IMR-90 (cell line): Measurements from ENCODE around the gene CCNK. TPM values are rescaled to one million over a fixed set of nuclear protein-coding genes. Genes with fewer than 3 reads are reported as not detected.

Source experiments
- ATAC-seq: fragments of 200-7000 bp; cut with Tn5 transposase; 2 replicates; pipeline ENCODE4 v1.9.1; 2020; ENCODE audit warnings: low read depth, mild to moderate bottlenecking, moderate library complexity
- BruUV-seq: library from RNA; stranded (reverse); fragments of 400-500 nt; replicated peaks from 2 replicates; lab custom pipeline; 2021; lab: Mats Ljungman, UMichigan
- CTCF ChIA-PET: fragments of 300-600 bp; formaldehyde crosslinking; extraction: SDS; loops from one replicate; lab custom pipeline; 2021; ENCODE audit warnings: antibody characterized with exemption; lab: Yijun Ruan, JAX
- POLR2A ChIA-PET: fragments of 300-600 bp; sonication (Branson Sonifier 250); formaldehyde crosslinking; loops from one replicate; lab custom pipeline; 2022; ENCODE audit warnings: antibody characterized with exemption; ENCODE audit not compliant: unreplicated experiment; lab: Charles Lee
- DNase-seq: peaks from one replicate; pipeline ENCODE4 v3.0.0; 2013
- H2AFZ ChIP-seq: replicated peaks from 2 replicates; pipeline ENCODE3; 2013; ENCODE audit warnings: low read length, mild to moderate bottlenecking; ENCODE audit not compliant: poor library complexity
- H2AK5ac ChIP-seq: 2 replicates; pipeline ENCODE4 v1.6.1; 2013; ENCODE audit warnings: low read depth, low read length, inconsistent platforms
- H2AK9ac ChIP-seq: replicated peaks from 2 replicates; pipeline ENCODE3; 2013; ENCODE audit warnings: mild to moderate bottlenecking, low read depth, low read length, moderate library complexity; ENCODE audit not compliant: poor library complexity
- H2BK120ac ChIP-seq: 2 replicates; pipeline ENCODE4 v1.6.1; 2013; ENCODE audit warnings: low read depth, low read length, inconsistent platforms
- H2BK15ac ChIP-seq: 3 replicates; pipeline ENCODE4 v1.6.1; 2013; ENCODE audit warnings: low read depth, low read length, inconsistent platforms
- H2BK20ac ChIP-seq: 2 replicates; pipeline ENCODE4 v1.6.1; 2013; ENCODE audit warnings: low read depth, mild to moderate bottlenecking, inconsistent platforms, low read length, moderate library complexity
- H2BK5ac ChIP-seq: 2 replicates; pipeline ENCODE4 v1.6.1; 2013; ENCODE audit warnings: mild to moderate bottlenecking, low read depth, low read length, inconsistent platforms; ENCODE audit not compliant: poor library complexity, severe bottlenecking
- H3K14ac ChIP-seq: replicated peaks from 2 replicates; pipeline ENCODE4 v1.6.1; 2013; ENCODE audit warnings: low read depth, low read length, inconsistent platforms
- H3K18ac ChIP-seq: 2 replicates; pipeline ENCODE4 v1.6.1; 2013; ENCODE audit warnings: low read depth, low read length, control low read depth
- H3K23ac ChIP-seq: 2 replicates; pipeline ENCODE4 v1.6.1; 2013; ENCODE audit warnings: low read depth, low read length, inconsistent platforms
- H3K27ac ChIP-seq: 2 replicates; pipeline ENCODE4 v1.5.1; 2013; ENCODE audit warnings: mild to moderate bottlenecking, control low read depth, low read length; ENCODE audit not compliant: insufficient read depth
- H3K27me3 ChIP-seq: 2 replicates; pipeline ENCODE4 v1.6.1; 2013; ENCODE audit warnings: low read length; ENCODE audit not compliant: control insufficient read depth, insufficient read depth
- H3K36me3 ChIP-seq: 2 replicates; pipeline ENCODE4 v1.6.1; 2013; ENCODE audit warnings: low read length, mixed read lengths; ENCODE audit not compliant: control insufficient read depth, insufficient read depth
- H3K4ac ChIP-seq: 2 replicates; pipeline ENCODE4 v1.6.1; 2013; ENCODE audit warnings: low read depth, low read length, inconsistent platforms
- H3K4me1 ChIP-seq: 2 replicates; pipeline ENCODE4 v1.6.1; 2013; ENCODE audit warnings: low read length, mixed read lengths; ENCODE audit not compliant: control insufficient read depth, insufficient read depth
- H3K4me2 ChIP-seq: 2 replicates; pipeline ENCODE4 v1.6.1; 2013; ENCODE audit warnings: low read depth, mild to moderate bottlenecking, control low read depth, low read length, moderate library complexity
- H3K4me3 ChIP-seq: 2 replicates; pipeline ENCODE4 v1.5.1; 2013; ENCODE audit warnings: low read depth, mild to moderate bottlenecking, control low read depth, low read length, moderate library complexity; ENCODE audit not compliant: insufficient read depth
- H3K56ac ChIP-seq: 2 replicates; pipeline ENCODE4 v1.6.1; 2013; ENCODE audit warnings: low read length, inconsistent platforms; ENCODE audit not compliant: insufficient read depth; ENCODE audit errors: extremely low read depth
- H3K79me1 ChIP-seq, 2 experiments: 2 replicates each; pipeline ENCODE4 v1.6.1; 2013; ENCODE audit warnings: low read length in 2 of 2, inconsistent platforms in 1 of 2, low read depth in 1 of 2
- H3K9ac ChIP-seq: 2 replicates; pipeline ENCODE4 v1.6.1; 2013; ENCODE audit warnings: low read depth, low read length, control low read depth
- H3K9me1 ChIP-seq: 2 replicates; pipeline ENCODE4 v1.6.1; 2013; ENCODE audit warnings: low read length, inconsistent platforms; ENCODE audit not compliant: insufficient read depth
- H3K9me3 ChIP-seq: 2 replicates; pipeline ENCODE4 v1.6.1; 2013; ENCODE audit warnings: low read length; ENCODE audit not compliant: control insufficient read depth, insufficient read depth
- H4K20me1 ChIP-seq: 2 replicates; pipeline ENCODE4 v1.6.1; 2013; ENCODE audit warnings: low read length, inconsistent platforms; ENCODE audit not compliant: insufficient read depth
- H4K5ac ChIP-seq: 2 replicates; pipeline ENCODE4 v1.6.1; 2013; ENCODE audit warnings: mild to moderate bottlenecking, low read depth, low read length, control low read depth
- H4K8ac ChIP-seq, 2 experiments: 2 replicates each; pipeline ENCODE4 v1.6.1; 2013; ENCODE audit warnings: low read depth in 2 of 2, low read length in 2 of 2, control low read depth in 1 of 2, inconsistent platforms in 1 of 2
- H4K91ac ChIP-seq: 2 replicates; pipeline ENCODE4 v1.6.1; 2013; ENCODE audit warnings: low read depth, low read length, inconsistent platforms; ENCODE audit not compliant: insufficient read depth
- BHLHE40 ChIP-seq: fragments of 150-350 bp; IDR thresholded peaks from 2 replicates; pipeline ENCODE4 v1.6.1; 2016; ENCODE audit warnings: mild to moderate bottlenecking, low read depth, low read length
- CEBPB ChIP-seq: IDR thresholded peaks from 2 replicates; pipeline ENCODE4 v1.6.1; 2012; ENCODE audit warnings: low read depth, low read length, improper control_type of control experiment
- CHD1 ChIP-seq: IDR thresholded peaks from 2 replicates; pipeline ENCODE4 v1.6.1; 2012; ENCODE audit warnings: low read depth, low read length, improper control_type of control experiment
- ELK1 ChIP-seq: fragments of 150-350 bp; IDR thresholded peaks from 2 replicates; pipeline ENCODE4 v1.6.1; 2016; ENCODE audit warnings: low read depth, mild to moderate bottlenecking, low read length, moderate library complexity, borderline replicate concordance
- FOS ChIP-seq: fragments of 150-350 bp; IDR thresholded peaks from 2 replicates; pipeline ENCODE4 v1.6.1; 2016; ENCODE audit warnings: low read depth, low read length
- MAFK ChIP-seq: IDR thresholded peaks from 2 replicates; pipeline ENCODE4 v1.6.1; 2012; ENCODE audit warnings: low read depth, low read length, improper control_type of control experiment
- MAZ ChIP-seq: IDR thresholded peaks from 2 replicates; pipeline ENCODE4 v1.6.1; 2012; ENCODE audit warnings: low read depth, mild to moderate bottlenecking, low read length, improper control_type of control experiment, moderate library complexity, borderline replicate concordance
- MXI1 ChIP-seq: IDR thresholded peaks from 2 replicates; pipeline ENCODE4 v1.6.1; 2012; ENCODE audit warnings: low read depth, mild to moderate bottlenecking, low read length, moderate library complexity, borderline replicate concordance
- NFE2L2 ChIP-seq: fragments of 150-350 bp; IDR thresholded peaks from 2 replicates; pipeline ENCODE4 v1.6.1; 2016; ENCODE audit warnings: low read depth, mild to moderate bottlenecking, low read length
- POLR2A ChIP-seq: IDR thresholded peaks from 2 replicates; pipeline ENCODE4 v1.6.1; 2012; ENCODE audit warnings: mild to moderate bottlenecking, low read depth, low read length
- RAD21 ChIP-seq: IDR thresholded peaks from 2 replicates; pipeline ENCODE4 v1.6.1; 2012; ENCODE audit warnings: low read length, improper control_type of control experiment
- RCOR1 ChIP-seq: IDR thresholded peaks from 2 replicates; pipeline ENCODE4 v1.6.1; 2012; ENCODE audit warnings: mild to moderate bottlenecking, low read length, improper control_type of control experiment; ENCODE audit not compliant: insufficient replicate concordance
- RFX5 ChIP-seq: IDR thresholded peaks from 2 replicates; pipeline ENCODE4 v1.8.0; 2012; ENCODE audit warnings: low read depth, mild to moderate bottlenecking, low read length, moderate library complexity
- SMC3 ChIP-seq: fragments of 150-350 bp; IDR thresholded peaks from 2 replicates; pipeline ENCODE4 v1.6.1; 2016; ENCODE audit warnings: low read depth, mild to moderate bottlenecking, antibody characterized with exemption, low read length, moderate library complexity
- WGBS, 2 experiments: methylation state at CpG; one replicate each; pipeline versions ENCODE4 v1.1.5 to v1.1.7; 2013; ENCODE audit warnings: missing lambda C conversion rate in 2 of 2; ENCODE audit not compliant: insufficient read length in 1 of 2; ENCODE audit errors: extremely low coverage in 2 of 2; 5-methylcytosine and 5-hydroxymethylcytosine counted together
- dilution Hi-C: fragments of 300-500 bp; cut with HindIII; formaldehyde crosslinking; loops from one replicate; pipeline ENCODE4 v1.14.3; 2018; ENCODE audit warnings: low sequenced_read_pairs; ENCODE audit not compliant: unreplicated experiment
- in situ Hi-C: fragments of 300-500 bp; cut with MboI; formaldehyde crosslinking; loops from 3 replicates; pipeline ENCODE4 v1.14.3; 2019; ENCODE audit warnings: low sequenced_read_pairs, inconsistent platforms, mixed read lengths
- intact Hi-C: fragments of 100-400 bp; cut with micrococcal nuclease; formaldehyde crosslinking; loops from 2 replicates; pipeline ENCODE4 v1.10.0; 2022
- polyA plus RNA-seq, 3 experiments: library from polyadenylated mRNA; depleted of rRNA; stranded (reverse); fragments of >200 nt; gene quantifications; 2 replicates each; pipeline ENCODE4 v1.2.3, GENCODE V29; 2012; ENCODE audit warnings: low replicate concordance in 1 of 3
- total RNA-seq: library from RNA; depleted of rRNA; stranded (reverse); fragments of >200 nt; gene quantifications from 2 replicates; pipeline ENCODE4 v1.2.3, GENCODE V29; 2012
- TF ChIP-seq, protein P1 (sequence below): conservative IDR thresholded peaks from 2 replicates; pipeline ENCODE4 v1.5.1; 2012; ENCODE audit warnings: mild to moderate bottlenecking, low read depth, low read length, improper control_type of control experiment
- TF ChIP-seq, protein P2 (sequence below): fragments of 150-350 bp; IDR thresholded peaks from 2 replicates; pipeline ENCODE4 v1.6.1; 2017; ENCODE audit warnings: mild to moderate bottlenecking, antibody characterized with exemption, low read length, low read depth

CCNK gene
- total and polyA plus RNA-seq, 2 of the 4 experiments (the other 2 are of a cell fraction) = 18.8 to 38.3 TPM

GRCh38 chr14:99546234-99546879 is 65.1 kb downstream of the CCNK start:
- no peak overlapping the region for H2BK20ac ChIP-seq
- no peak overlapping the region for H3K9ac ChIP-seq
- H4K91ac ChIP-seq = no peak overlapping the region
- H3K56ac ChIP-seq = no peak overlapping the region
- H3K36me3 ChIP-seq = no peaks in the 10 kb centered on the region
- ChIA-PET CTCF (no interaction called here), POLR2A (no interaction called here)
- H3K4ac ChIP-seq = no peak overlapping the region
- no peak overlapping the region for H3K23ac ChIP-seq
- no peak for TF ChIP-seq RFX5
- TF ChIP-seq MAZ = no peak
- TF ChIP-seq CHD1 = no peak
- no peak for TF ChIP-seq MAFK
- no peak for TF ChIP-seq NFE2L2
- TF ChIP-seq, protein P1, sequence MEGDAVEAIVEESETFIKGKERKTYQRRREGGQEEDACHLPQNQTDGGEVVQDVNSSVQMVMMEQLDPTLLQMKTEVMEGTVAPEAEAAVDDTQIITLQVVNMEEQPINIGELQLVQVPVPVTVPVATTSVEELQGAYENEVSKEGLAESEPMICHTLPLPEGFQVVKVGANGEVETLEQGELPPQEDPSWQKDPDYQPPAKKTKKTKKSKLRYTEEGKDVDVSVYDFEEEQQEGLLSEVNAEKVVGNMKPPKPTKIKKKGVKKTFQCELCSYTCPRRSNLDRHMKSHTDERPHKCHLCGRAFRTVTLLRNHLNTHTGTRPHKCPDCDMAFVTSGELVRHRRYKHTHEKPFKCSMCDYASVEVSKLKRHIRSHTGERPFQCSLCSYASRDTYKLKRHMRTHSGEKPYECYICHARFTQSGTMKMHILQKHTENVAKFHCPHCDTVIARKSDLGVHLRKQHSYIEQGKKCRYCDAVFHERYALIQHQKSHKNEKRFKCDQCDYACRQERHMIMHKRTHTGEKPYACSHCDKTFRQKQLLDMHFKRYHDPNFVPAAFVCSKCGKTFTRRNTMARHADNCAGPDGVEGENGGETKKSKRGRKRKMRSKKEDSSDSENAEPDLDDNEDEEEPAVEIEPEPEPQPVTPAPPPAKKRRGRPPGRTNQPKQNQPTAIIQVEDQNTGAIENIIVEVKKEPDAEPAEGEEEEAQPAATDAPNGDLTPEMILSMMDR = no peak
- TF ChIP-seq SMC3 = no peak
- TF ChIP-seq, protein P2, sequence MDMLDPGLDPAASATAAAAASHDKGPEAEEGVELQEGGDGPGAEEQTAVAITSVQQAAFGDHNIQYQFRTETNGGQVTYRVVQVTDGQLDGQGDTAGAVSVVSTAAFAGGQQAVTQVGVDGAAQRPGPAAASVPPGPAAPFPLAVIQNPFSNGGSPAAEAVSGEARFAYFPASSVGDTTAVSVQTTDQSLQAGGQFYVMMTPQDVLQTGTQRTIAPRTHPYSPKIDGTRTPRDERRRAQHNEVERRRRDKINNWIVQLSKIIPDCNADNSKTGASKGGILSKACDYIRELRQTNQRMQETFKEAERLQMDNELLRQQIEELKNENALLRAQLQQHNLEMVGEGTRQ = no peak
- no peak for TF ChIP-seq BHLHE40
- no peak for TF ChIP-seq ELK1
- TF ChIP-seq POLR2A = no peak
- TF ChIP-seq CEBPB = no peak
- no peak for TF ChIP-seq FOS
- no peak for TF ChIP-seq MXI1
- TF ChIP-seq RAD21 = no peak
- TF ChIP-seq RCOR1 = no peak
- H3K4me1 ChIP-seq = peaks cover 6% of the 10 kb centered on the region
- no peak overlapping the region for H2AK9ac ChIP-seq
- no peaks in the 10 kb centered on the region for H3K27me3 ChIP-seq
- no peak overlapping the region for H2AFZ ChIP-seq
- H3K27ac ChIP-seq = no peak overlapping the region
- in situ Hi-C loops = no loop called here
- no peak overlapping the region for H2BK15ac ChIP-seq
- H3K4me3 ChIP-seq = no peak overlapping the region
- BruUV-seq = no TSS peak
- H4K20me1 ChIP-seq = peaks cover 61% of the 10 kb centered on the region
- intact Hi-C loops = no loop called here
- H2BK5ac ChIP-seq = no peak overlapping the region
- DNase-seq = no peak
- H3K4me2 ChIP-seq = no peak overlapping the region
- ATAC-seq = no peak
- no peak overlapping the region for H2BK120ac ChIP-seq
- H4K8ac ChIP-seq = no peak overlapping the region
- 63% methylated on average over 4 of the region's 13 CpGs; no CpG with 5 or more reads in 1 of the 2 experiments for WGBS, 2 experiments
- H3K79me1 ChIP-seq = peaks cover 63 to 89% of the 10 kb centered on the region in 2 experiments
- H3K9me1 ChIP-seq = peaks cover 10% of the 10 kb centered on the region
- H3K9me3 ChIP-seq = no peaks in the 10 kb centered on the region
- no peak overlapping the region for H3K14ac ChIP-seq
- no peak overlapping the region for H4K5ac ChIP-seq
- H2AK5ac ChIP-seq = no peak overlapping the region
- dilution Hi-C loops = no loop called here
- no peak overlapping the region for H3K18ac ChIP-seq
